Smooth muscle cell of the brain vasculature (primary cell): ENCODE data around the gene BLOC1S5.
A peak's percentile ranks its signal among the peaks of the same experiment; 100 is the strongest.
"Not testable (repeated sequence)": the region's sequence is repeated elsewhere in the genome, so short reads cannot be mapped to it uniquely, and the experiment has no call there.

Experiments used
- DNase-seq: peaks from one replicate; pipeline ENCODE4 v3.0.0-alpha.2; 2012; ENCODE audit warnings: low read depth, low spot score

Gene BLOC1S5

DNA sequence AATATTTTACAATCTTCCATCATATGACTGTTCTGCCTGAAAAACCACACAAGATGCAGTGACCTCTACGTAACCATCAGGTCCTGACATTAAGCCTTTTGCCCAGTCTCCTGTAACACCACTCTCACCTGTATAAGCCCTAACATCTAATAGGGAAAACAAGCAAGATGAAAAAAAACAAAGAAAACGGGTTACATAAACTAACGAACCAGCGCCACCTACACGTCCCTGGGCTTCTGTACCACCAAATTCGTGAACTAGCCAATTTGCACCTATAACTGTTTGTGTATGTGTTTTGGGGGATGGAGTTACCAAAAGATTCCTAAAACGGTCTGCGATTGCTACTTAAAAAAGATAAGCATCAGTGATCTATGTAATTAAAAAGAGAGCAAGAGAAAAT lies 70.2 kb downstream of the BLOC1S5 start:
- DNase-seq, result no peak

DNA sequence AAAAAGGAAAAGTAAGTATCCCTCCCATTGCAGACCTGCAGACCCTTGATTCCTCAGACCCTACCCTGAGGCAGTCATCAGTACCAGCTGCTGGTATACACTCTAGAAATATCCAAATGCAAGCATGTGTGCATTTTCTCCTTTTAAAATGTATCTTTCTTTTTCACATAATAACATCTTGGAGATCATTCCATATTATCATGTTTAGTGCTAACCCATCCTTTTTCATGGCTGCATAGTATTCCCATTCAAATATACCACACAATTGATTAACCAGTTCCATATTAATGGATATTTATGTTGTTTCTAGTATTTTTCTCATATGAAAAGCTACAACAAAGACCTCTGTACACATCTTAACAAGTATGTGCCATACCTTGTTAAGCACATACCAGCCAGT lies 70.8 kb downstream of the BLOC1S5 start:
- DNase-seq, result no peak

DNA sequence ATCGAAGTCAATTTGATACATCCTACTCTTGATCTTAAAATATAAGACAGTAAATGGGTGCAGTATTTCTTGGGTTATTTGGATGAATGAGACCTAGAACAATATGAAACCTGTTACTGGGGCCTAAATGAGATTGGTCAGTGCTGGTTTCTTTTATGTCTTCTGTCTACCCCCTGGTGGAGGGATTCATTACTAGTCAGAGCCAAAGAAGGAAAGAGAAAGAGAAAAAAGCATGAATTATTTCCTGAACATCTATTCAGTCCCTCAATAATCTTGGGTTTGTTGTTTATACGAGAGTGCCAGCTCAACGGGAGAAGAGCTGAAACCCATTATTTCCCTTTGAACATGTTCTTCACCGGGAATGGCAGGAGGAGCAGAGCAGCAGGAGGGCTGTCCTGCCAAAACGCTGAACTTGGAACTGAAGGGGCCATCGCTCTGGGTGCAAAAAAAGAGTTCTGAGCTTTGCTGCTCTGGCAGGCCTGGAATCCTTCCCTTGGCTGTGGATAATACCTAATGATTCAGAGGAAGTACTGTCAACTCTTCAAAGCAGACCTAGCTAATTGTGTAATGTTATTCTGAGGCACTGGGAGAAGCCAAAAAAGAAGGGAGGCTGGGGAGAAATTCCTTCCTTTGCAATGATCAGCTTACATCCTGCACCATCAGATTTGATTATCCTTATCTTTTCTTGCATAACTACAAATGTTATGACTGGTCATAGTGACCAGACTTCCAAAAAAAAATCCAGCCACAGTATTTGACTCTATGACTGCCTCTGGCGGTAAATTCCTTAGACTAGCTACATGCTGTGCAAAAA lies 72.0 kb downstream of the BLOC1S5 start:
- peak; percentile 53 for DNase-seq

- DNase-seq, result no peak
Measured at GRCh38 chr6:7991536-7991935, 72.7 kb downstream of the BLOC1S5 start.

DNA sequence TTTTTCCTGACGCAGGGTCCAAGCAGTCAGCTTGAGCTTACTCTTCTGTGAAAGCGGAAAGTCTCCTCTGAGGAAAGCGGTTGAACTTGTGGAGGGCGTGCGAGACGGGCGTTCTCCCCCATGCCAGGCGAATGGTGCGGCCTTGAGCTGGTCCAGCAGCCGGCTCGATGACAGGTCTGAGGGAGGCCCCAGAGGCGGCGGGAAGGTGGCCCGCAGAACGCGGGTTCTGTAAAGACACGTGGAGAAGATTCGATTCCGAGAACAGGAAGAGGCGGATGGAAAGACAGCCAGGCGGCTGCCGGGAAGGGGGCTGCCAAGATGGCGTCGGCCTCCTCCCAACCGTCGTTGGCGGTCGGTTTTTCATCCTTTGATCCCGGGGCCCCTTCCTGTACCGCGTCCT lies 78.0 kb downstream of the BLOC1S5 start:
- DNase-seq, result no peak

DNA sequence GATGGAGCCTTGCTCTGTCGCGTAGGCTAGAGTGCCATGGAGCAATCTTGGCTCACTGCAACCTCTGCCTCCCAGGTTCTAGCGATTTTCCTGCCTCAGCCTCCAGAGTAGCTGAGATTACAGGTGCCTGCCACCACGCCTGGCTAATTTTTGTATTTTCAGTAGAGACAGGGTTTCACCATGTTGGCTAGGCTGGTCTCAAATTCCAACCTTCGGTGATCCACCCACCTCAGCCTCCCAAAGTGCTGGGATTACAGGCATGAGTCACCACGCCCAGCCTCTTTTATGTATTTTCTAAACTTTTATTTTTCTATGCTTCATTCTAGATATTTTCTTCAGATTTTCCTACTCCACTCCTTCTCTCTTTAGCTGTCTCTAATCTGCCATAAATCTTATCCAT lies 80.2 kb downstream of the BLOC1S5 start:
- not testable (repeated sequence) for DNase-seq

- no peak for DNase-seq
Measured at GRCh38 chr6:7979831-7980230, 84.4 kb downstream of the BLOC1S5 start.

- no peak for DNase-seq
Measured at GRCh38 chr6:7978736-7979135, 85.5 kb downstream of the BLOC1S5 start.

DNA sequence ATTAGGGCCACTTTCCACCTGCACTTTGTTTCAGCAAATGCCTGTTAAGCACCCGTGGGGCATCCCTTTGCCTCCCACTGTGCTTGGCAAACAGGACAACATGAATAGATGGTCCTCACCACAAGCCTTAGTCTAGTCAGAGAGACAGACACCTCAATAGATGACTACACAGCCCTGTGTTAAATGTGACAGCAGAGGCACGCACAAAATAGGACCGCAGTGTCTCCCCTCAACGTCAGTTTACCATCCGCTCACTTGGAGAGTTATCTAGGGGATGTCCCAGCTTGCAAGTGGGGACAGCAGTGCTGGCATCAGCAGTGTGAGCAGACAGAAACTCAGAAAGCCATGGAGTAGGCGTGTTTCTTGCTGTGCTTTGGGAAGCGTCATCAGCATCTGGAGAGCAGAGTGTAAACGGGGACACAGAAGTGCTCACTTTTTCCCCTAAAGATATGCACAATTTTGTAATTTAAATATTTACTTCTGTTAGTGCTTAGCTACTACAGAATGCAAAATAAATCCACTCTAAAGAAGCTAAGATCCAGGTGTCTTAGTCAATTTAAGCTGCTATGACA lies 87.6 kb downstream of the BLOC1S5 start:
- DNase-seq, result no peak

- no peak for DNase-seq
Measured at GRCh38 chr6:7975764-7976146, 88.4 kb downstream of the BLOC1S5 start.

DNA sequence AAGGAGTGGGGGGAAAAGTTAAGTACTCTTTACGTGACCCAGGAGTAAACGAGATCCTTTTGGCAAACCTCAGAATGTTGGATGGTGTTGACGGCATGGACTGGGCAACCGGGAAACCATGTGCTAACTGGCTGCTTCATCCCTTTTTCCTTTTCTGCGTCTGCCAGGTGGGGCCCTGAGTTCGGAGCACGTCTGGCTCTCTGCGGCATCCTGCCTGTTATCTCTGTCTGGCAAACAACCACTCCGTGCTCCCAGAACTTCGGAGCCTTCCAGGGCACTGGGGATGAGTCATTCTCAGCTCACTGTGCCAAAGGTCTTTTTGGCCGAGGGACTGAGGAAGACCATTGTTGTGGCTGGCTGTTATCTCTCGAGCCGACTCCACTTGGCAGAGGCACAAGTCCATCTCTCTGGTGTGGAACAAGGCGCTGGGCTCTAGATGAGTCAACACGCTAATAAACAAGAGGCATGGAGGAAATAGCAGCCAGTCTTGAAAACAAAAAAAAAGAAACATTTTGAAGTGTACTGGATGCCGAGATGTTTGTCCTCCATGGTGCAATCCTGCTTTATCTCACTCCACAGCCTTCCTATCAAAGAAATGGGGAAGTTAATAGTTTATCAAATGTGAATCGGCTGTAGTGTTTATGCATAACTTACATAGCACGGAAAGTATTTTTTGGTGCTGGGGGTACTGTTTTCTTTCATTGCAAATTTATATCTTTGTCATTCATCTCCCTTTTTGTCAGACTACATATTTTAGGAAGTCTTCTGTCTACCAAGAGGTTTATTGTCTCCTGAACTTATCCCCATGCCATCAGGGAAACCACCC lies 89.0 kb downstream of the BLOC1S5 start:
- DNase-seq, result peak; percentile 21

GRCh38 chr6:7974565-7974937 lies 89.6 kb downstream of the BLOC1S5 start:
- DNase-seq, result no peak

DNA sequence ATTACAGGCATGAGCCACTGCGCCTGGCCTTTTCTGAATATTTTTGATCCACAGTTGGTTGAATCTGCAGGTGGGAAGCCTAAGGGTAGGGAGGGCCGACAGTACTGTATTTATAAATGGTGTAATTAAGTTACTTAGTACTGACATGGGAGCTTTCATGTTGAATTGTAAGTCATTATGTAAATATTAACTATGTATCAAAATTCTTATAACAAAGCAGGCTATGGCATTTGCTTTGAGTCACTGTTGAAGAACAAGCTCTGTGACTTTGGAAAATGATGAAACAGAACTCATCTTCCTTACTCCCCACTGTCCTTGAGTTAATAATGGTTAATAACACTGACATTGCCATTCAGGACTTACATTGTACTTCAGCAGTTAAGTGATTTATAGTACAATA lies 90.6 kb downstream of the BLOC1S5 start:
- DNase-seq, result no peak

DNA sequence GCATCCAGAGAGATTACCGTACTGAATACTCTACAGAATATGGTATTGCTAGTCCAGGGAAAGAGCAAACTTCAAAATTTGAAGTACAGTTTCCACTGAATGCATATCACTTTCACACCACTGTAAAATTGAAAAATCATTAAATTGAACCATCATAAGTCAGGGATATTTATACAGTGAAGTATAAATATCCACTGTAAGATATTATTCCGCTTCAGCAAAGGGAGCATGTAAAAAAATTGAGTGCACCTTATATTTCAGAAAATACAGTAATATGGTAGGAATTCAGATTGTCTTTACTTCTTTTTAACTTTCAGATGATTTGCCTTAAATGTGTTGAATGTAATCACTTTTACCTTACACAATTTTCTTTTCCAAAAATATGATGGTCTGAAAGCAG lies 92.7 kb downstream of the BLOC1S5 start:
- no peak for DNase-seq

DNA sequence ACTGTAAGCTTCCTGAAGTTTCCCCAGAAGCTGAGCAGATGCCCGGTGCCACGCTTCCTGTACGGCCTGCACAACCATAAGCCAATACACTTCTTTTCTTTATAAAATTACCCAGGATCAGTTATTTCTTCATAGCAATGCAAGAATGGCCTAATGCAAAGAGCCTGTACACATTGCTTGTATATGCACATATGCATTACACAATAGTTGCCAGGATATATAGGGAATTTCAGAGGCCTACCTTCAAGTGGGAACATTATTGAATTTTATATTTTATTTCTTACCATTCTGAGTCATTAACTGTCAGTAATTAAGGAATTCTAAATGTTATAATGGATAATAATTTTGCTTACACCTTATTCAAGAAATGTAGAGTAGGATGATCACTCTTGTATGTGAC lies 93.6 kb downstream of the BLOC1S5 start:
- DNase-seq, result no peak
